GM18951 (cell line): ENCODE results near the gene ZRANB1.
"Not testable (repeated sequence)": the region's sequence is repeated elsewhere in the genome, so short reads cannot be mapped to it uniquely, and the experiment has no call there.

Experiments used
- POLR2A ChIP-seq: IDR thresholded peaks from 4 replicates; pipeline ENCODE4 v1.6.1; 2011; ENCODE audit warnings: mild to moderate bottlenecking; ENCODE audit not compliant: insufficient read length, insufficient read depth; ENCODE audit errors: extremely low read depth
- in situ Hi-C: fragments of 300-500 bp; cut with MboI; formaldehyde crosslinking; loops from one replicate; pipeline ENCODE4 v1.12.0; 2022; ENCODE audit warnings: low sequenced_read_pairs, mixed read lengths, inconsistent platforms; ENCODE audit not compliant: unreplicated experiment

ZRANB1 gene

DNA sequence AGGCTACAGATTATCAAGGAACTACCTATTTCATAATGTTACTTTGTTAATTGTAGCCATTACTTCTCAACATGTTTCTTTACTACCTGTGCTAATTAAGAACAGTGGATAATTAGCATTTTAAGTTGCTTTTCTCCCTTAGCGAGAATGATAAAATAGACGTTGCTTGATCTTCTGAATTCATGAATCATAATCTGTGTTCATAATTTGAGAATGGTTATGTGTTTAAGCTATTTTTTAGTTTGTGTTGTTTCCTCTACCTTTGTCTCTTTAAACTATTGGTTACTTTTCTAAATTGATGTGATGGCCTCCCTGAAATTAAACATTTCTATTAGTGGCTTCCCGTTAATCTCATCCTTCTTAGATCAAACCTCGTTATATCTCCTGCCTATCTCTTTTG is at the start of gene ZRANB1:
ZRANB1 (plus strand) TSS at position 301 of the 400 bp plus-strand sequence. CDS start 371 bp downstream, outside the sequence.
- TF ChIP-seq POLR2A: no peak
- in situ Hi-C loops: no loop called here

DNA sequence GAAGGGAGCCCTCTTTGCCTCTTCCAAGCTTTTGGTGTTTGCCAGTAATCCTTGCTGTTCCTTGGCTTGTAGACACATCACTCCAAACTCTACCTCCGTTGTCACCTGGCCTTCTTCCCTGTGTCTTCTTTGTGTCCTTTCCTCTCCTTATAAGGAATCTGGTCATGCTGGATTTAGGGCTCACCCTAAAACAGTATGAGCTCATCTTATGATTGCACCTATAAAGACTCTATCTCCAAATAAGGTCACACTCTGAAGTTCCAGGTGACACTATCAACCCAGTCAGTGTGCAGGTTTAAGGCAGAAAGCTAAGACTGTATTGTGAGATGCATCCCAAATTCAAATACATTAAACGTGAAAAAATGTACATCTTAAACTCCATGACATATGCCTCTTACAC is 49.0 kb upstream of the ZRANB1 start:
- in situ Hi-C loops: no loop called here
- TF ChIP-seq POLR2A: no peak

- in situ Hi-C loops: no loop called here
- no peak for TF ChIP-seq POLR2A
These were observed 47.2 kb upstream of the ZRANB1 start for GRCh38 chr10:124894569-124895215.

GRCh38 chr10:124896751-124897150 is 45.2 kb upstream of the ZRANB1 start:
- TF ChIP-seq POLR2A: no peak
- in situ Hi-C loops: no loop called here

- TF ChIP-seq POLR2A: no peak
- in situ Hi-C loops: no loop called here
These were observed 43.5 kb upstream of the ZRANB1 start for GRCh38 chr10:124898471-124898870.

- TF ChIP-seq POLR2A: no peak
- in situ Hi-C loops: no loop called here
These were observed 42.8 kb upstream of the ZRANB1 start for GRCh38 chr10:124899151-124899550.

DNA sequence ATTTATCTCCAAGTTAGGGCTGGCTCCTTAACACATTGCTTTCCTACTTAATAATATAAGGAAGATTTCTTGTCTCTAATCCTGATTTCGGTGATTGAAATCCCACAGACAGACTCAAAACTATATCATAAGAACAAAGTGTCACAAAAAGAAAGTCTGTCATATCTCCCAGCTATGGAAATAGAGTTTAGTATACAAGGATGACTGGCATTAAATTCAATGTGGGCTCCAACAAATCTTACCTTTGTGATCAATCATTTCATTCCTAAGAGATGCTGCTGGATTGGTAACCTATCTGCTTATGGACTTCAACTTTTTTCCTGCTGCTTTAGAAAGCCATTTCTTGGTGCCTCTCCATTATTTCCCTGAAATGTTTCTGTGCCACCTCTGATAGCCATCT is 39.5 kb upstream of the ZRANB1 start:
- TF ChIP-seq POLR2A: no peak
- in situ Hi-C loops: no loop called here

DNA sequence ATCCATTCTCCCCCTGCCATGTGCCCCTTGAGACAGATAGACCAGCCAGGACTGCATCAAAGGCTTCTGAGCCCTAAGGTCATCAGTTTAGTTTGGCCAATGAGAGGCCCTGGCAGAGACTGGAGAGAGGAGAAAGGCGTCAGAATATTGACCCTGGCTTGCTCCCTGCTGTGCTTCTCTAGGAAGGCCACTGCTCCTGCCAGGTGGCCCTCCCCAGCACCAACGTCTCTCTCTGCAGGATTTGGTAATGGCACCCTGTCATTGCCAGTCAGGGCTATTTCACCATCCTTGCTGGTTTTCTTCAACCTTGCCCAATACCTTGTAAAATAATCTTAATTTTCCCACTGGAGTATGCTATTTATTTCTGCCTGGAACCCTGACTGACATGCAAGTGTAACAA is 38.8 kb upstream of the ZRANB1 start:
- in situ Hi-C loops: no loop called here
- TF ChIP-seq POLR2A: no peak

DNA sequence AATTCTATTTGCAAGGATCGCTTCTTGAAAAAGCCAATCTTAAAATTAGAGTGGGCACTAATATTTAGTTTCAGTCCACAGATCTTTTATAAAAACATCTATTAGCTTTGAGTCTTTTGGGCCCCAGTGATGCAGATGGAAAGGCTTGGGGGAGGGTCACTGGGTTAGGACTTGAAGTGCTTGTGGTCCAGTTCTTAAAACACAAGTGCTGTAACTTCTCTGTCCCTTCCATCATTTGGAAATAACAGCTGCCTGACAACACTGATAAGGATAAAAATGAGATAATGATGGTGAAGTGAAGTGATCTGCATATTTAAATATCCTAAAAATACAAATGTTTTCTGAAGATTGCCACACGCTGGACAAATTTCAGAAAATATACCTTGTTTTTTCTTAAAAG is 37.1 kb upstream of the ZRANB1 start:
- in situ Hi-C loops: no loop called here
- no peak for TF ChIP-seq POLR2A

DNA sequence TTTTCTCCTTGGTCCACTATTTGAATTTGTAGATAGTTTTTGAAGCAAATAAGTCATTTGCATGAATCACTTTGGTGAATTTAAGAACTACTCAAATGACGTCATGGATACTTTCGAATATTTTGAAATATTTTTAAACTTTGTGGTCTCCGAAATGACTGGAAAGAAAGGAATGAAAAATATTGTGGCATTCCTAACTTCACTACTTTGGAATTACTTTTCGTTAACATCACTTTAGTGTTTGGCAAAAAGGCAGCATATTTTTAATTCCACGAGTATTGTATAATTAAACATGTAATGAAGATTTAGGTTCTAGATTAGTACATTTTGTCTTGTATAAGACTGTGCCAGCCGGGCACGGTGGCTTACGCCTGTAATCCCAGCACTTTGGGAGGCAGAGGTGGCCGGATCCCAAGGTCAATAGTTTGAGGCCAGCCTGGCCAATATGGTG is 35.3 kb upstream of the ZRANB1 start:
- TF ChIP-seq POLR2A: no peak
- in situ Hi-C loops: no loop called here

DNA sequence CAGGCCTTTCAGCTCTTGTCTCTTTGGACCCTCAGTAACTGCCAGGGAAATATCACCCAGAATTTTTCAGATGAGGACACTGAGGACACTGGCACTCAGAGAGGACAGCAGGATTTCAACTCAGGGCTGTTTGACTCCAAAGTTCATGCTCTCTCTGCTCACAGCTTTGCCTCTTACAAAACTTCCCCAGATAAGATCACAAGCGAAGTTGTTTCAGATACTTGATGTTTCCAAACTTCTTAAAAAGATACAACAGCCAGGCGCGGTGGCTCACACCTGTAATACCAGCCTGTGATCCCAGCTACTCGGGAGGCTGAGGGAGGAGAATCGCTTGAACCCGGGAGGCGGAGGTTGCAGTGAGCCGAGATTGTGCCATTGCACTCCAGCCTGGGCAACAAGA is 32.4 kb upstream of the ZRANB1 start:
- TF ChIP-seq POLR2A: no peak

GRCh38 chr10:124911124-124912067 is 30.5 kb upstream of the ZRANB1 start:
- in situ Hi-C loops: no loop called here
- TF ChIP-seq POLR2A: no peak

More for the DNA sequence above, 32.4 kb upstream of the ZRANB1 start:
- in situ Hi-C loops: no loop called here

- in situ Hi-C loops: no loop called here
- TF ChIP-seq POLR2A: no peak
These were observed 29.6 kb upstream of the ZRANB1 start for GRCh38 chr10:124912101-124912886.

DNA sequence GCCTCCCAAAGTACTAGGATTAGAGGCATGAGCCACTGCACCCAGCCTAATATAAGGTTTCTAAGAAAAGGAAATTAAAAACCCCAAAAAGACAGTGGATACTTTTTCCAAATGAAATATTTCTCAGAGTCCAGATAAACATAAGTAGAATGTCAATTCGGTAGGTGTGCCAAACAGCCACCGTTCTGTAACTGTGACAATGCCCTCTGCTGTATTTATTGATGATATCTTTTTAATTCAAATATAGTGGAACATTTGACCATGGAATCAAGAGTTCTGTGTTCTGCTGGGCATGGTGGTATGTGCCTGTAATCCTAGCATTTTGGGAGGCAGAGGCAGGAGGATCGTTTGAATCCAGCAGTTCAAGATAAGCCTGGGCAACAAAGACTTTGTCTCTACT is 28.8 kb upstream of the ZRANB1 start:
- in situ Hi-C loops: no loop called here
- TF ChIP-seq POLR2A: no peak

GRCh38 chr10:124914398-124914797 is 27.5 kb upstream of the ZRANB1 start:
- in situ Hi-C loops: not testable (repeated sequence)
